Measurements from ENCODE around the gene HSPG2. TPM values are rescaled to one million over a fixed set of nuclear protein-coding genes. Genes with fewer than 3 reads are reported as not detected.

The HSPG2 gene
- total and polyA plus RNA-seq, 9 of the 15 experiments (the other 6 are each of a cell fraction or from before 2014, with no cell fraction given) = 0.14 to 160 (median 15.7) TPM

DNA sequence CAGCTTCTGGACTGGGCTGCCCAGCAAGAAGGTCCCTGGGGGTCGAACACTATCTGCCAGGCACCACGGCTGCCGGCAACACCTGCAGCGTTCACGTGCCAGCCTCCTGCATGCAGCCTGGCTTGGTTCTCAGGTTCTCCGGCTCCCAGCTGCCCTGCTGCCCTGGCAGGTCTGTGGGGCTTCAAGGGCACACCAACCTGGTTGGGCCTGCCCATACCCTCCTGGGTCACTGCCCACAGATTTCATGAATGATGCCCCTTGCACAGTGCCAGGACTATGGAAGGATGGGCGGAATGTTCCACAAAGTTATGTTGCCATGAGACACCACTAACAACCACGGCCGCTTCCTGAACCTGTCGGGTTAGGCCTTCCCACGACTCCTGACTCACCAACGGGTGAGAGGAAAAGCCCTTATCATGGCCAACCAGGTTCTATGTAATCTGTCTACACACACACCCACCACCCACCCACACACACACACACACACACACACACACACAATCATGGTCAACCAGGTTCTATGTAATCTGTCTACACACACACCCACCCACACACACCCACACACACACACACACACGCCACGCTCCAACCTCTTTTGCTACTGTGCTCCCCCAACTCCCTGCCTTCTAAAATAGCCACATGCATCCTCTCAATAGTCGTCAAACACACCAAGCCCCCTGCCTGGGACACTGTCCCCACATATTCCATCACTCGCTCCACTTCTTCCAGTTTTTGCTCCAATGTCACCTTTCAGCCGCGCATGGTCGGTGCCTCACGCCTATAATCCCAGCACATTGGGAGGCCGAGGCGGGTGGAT lies 32.2 kb downstream of the HSPG2 start (continued):
- TF ChIP-seq, protein P1, sequence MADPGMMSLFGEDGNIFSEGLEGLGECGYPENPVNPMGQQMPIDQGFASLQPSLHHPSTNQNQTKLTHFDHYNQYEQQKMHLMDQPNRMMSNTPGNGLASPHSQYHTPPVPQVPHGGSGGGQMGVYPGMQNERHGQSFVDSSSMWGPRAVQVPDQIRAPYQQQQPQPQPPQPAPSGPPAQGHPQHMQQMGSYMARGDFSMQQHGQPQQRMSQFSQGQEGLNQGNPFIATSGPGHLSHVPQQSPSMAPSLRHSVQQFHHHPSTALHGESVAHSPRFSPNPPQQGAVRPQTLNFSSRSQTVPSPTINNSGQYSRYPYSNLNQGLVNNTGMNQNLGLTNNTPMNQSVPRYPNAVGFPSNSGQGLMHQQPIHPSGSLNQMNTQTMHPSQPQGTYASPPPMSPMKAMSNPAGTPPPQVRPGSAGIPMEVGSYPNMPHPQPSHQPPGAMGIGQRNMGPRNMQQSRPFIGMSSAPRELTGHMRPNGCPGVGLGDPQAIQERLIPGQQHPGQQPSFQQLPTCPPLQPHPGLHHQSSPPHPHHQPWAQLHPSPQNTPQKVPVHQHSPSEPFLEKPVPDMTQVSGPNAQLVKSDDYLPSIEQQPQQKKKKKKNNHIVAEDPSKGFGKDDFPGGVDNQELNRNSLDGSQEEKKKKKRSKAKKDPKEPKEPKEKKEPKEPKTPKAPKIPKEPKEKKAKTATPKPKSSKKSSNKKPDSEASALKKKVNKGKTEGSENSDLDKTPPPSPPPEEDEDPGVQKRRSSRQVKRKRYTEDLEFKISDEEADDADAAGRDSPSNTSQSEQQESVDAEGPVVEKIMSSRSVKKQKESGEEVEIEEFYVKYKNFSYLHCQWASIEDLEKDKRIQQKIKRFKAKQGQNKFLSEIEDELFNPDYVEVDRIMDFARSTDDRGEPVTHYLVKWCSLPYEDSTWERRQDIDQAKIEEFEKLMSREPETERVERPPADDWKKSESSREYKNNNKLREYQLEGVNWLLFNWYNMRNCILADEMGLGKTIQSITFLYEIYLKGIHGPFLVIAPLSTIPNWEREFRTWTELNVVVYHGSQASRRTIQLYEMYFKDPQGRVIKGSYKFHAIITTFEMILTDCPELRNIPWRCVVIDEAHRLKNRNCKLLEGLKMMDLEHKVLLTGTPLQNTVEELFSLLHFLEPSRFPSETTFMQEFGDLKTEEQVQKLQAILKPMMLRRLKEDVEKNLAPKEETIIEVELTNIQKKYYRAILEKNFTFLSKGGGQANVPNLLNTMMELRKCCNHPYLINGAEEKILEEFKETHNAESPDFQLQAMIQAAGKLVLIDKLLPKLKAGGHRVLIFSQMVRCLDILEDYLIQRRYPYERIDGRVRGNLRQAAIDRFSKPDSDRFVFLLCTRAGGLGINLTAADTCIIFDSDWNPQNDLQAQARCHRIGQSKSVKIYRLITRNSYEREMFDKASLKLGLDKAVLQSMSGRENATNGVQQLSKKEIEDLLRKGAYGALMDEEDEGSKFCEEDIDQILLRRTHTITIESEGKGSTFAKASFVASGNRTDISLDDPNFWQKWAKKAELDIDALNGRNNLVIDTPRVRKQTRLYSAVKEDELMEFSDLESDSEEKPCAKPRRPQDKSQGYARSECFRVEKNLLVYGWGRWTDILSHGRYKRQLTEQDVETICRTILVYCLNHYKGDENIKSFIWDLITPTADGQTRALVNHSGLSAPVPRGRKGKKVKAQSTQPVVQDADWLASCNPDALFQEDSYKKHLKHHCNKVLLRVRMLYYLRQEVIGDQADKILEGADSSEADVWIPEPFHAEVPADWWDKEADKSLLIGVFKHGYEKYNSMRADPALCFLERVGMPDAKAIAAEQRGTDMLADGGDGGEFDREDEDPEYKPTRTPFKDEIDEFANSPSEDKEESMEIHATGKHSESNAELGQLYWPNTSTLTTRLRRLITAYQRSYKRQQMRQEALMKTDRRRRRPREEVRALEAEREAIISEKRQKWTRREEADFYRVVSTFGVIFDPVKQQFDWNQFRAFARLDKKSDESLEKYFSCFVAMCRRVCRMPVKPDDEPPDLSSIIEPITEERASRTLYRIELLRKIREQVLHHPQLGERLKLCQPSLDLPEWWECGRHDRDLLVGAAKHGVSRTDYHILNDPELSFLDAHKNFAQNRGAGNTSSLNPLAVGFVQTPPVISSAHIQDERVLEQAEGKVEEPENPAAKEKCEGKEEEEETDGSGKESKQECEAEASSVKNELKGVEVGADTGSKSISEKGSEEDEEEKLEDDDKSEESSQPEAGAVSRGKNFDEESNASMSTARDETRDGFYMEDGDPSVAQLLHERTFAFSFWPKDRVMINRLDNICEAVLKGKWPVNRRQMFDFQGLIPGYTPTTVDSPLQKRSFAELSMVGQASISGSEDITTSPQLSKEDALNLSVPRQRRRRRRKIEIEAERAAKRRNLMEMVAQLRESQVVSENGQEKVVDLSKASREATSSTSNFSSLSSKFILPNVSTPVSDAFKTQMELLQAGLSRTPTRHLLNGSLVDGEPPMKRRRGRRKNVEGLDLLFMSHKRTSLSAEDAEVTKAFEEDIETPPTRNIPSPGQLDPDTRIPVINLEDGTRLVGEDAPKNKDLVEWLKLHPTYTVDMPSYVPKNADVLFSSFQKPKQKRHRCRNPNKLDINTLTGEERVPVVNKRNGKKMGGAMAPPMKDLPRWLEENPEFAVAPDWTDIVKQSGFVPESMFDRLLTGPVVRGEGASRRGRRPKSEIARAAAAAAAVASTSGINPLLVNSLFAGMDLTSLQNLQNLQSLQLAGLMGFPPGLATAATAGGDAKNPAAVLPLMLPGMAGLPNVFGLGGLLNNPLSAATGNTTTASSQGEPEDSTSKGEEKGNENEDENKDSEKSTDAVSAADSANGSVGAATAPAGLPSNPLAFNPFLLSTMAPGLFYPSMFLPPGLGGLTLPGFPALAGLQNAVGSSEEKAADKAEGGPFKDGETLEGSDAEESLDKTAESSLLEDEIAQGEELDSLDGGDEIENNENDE (IDR thresholded peaks at IDR 0.05; ENCODE audit: low read depth, low read length) = no peak
- peak; percentile 92 for TF ChIP-seq CREBBP (IDR thresholded peaks at IDR 0.05; ENCODE audit: low read depth, low read length)
- TF ChIP-seq, protein P2, sequence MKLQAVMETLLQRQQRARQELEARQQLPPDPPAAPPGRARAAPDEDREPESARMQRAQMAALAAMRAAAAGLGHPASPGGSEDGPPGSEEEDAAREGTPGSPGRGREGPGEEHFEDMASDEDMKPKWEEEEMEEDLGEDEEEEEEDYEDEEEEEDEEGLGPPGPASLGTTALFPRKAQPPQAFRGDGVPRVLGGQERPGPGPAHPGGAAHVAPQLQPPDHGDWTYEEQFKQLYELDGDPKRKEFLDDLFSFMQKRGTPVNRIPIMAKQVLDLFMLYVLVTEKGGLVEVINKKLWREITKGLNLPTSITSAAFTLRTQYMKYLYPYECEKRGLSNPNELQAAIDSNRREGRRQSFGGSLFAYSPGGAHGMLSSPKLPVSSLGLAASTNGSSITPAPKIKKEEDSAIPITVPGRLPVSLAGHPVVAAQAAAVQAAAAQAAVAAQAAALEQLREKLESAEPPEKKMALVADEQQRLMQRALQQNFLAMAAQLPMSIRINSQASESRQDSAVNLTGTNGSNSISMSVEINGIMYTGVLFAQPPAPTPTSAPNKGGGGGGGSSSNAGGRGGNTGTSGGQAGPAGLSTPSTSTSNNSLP (IDR thresholded peaks at IDR 0.05; ENCODE audit: borderline replicate concordance, low read depth, low read length) = peak; percentile 92; the same call in 1 of the 2 replicates
- TF ChIP-seq MAFF (IDR thresholded peaks at IDR 0.05; ENCODE audit: low read length) = peak; percentile 49; the same call in 1 of the 2 replicates
- TF ChIP-seq, protein P3, sequence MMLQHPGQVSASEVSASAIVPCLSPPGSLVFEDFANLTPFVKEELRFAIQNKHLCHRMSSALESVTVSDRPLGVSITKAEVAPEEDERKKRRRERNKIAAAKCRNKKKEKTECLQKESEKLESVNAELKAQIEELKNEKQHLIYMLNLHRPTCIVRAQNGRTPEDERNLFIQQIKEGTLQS (IDR thresholded peaks at IDR 0.05) = peak; percentile 96
- TF ChIP-seq, protein P3 (CRISPR knock-in tag; conservative IDR thresholded peaks at IDR 0.05) = peak; percentile 95; the same call in 1 of the 2 replicates
- no peak for TF ChIP-seq ZNF3 (CRISPR knock-in tag; IDR thresholded peaks at IDR 0.05)
- TF ChIP-seq TFAM (CRISPR knock-in tag; conservative IDR thresholded peaks at IDR 0.05) = no peak
- TF ChIP-seq CREB1 (IDR thresholded peaks at IDR 0.05) = peak; percentile 88
- peak; percentile 82 for TF ChIP-seq CREB1 (CRISPR knock-in tag; IDR thresholded peaks at IDR 0.05)
- peak; percentile 100 for TF ChIP-seq MCM3 (IDR thresholded peaks at IDR 0.05)
